Activated CD4-positive, alpha-beta T cell treated with anti-CD3 and anti-CD28 coated beads, Interleukin-2, Interleukin-4, amounts not matched to agents 100 ng/mL and 50 ng/mL, durations not matched to agents 16 hours and 8 hours (primary cell): Measurements from ENCODE around the gene GTF2I.
"Not testable (repeated sequence)": the region's sequence is repeated elsewhere in the genome, so short reads cannot be mapped to it uniquely, and the experiment has no call there.

Source experiments
- DNase-seq: peaks from one replicate; pipeline ENCODE4 v3.0.0-alpha.2; 2020; ENCODE audit warnings: low spot score

GTF2I gene

GRCh38 chr7:74717889-74718288 is 60.4 kb downstream of the GTF2I start:
- DNase-seq = no peak

- DNase-seq = no peak
Measured at GRCh38 chr7:74718336-74718735, 60.8 kb downstream of the GTF2I start.

- DNase-seq = no peak
Measured at GRCh38 chr7:74722153-74722552, 64.6 kb downstream of the GTF2I start.

GRCh38 chr7:74725840-74726239 is 68.3 kb downstream of the GTF2I start:
- no peak for DNase-seq

- no peak for DNase-seq
Measured at GRCh38 chr7:74726309-74727101, 69.0 kb downstream of the GTF2I start.

GRCh38 chr7:74728686-74729085 is 71.2 kb downstream of the GTF2I start:
- not testable (repeated sequence) for DNase-seq

- not testable (repeated sequence) for DNase-seq
Measured at GRCh38 chr7:74730186-74730585, 72.7 kb downstream of the GTF2I start.

- not testable (repeated sequence) for DNase-seq
Measured at GRCh38 chr7:74739974-74740703, 82.6 kb downstream of the GTF2I start.

- DNase-seq = not testable (repeated sequence)
Measured at GRCh38 chr7:74743936-74744557, 86.5 kb downstream of the GTF2I start.

GRCh38 chr7:74753921-74754482 is 96.5 kb downstream of the GTF2I start:
- not testable (repeated sequence) for DNase-seq

- DNase-seq = not testable (repeated sequence)
Measured at GRCh38 chr7:74756673-74757072, 99.2 kb downstream of the GTF2I start.

GRCh38 chr7:74758268-74758667 is 100.8 kb downstream of the GTF2I start:
- not testable (repeated sequence) for DNase-seq

- not testable (repeated sequence) for DNase-seq
Measured at GRCh38 chr7:74758982-74759381, 101.5 kb downstream of the GTF2I start.

- not testable (repeated sequence) for DNase-seq
Measured at GRCh38 chr7:74765205-74765918, 107.8 kb downstream of the GTF2I start.

GRCh38 chr7:74766509-74766908 is 109.0 kb downstream of the GTF2I start:
- DNase-seq = not testable (repeated sequence)

GRCh38 chr7:74766991-74767390 is 109.5 kb downstream of the GTF2I start:
- DNase-seq = not testable (repeated sequence)

GRCh38 chr7:74770062-74770461 is 112.5 kb downstream of the GTF2I start:
- not testable (repeated sequence) for DNase-seq

GRCh38 chr7:74772093-74772492 is 114.6 kb downstream of the GTF2I start:
- DNase-seq = not testable (repeated sequence)

- not testable (repeated sequence) for DNase-seq
Measured at GRCh38 chr7:74773760-74774750, 116.5 kb downstream of the GTF2I start, which contains the start of gene NCF1. Gene NCF1, plus strand, starts transcription at chr7:74774011. Its CDS starts 21 bp downstream, at chr7:74774032.

GRCh38 chr7:74775111-74775510 is 117.6 kb downstream of the GTF2I start:
- not testable (repeated sequence) for DNase-seq
